RWPE2 (cell line): ENCODE results near the gene KSR1.

ENCODE experiments used
- ATAC-seq: fragments of 200-7000 bp; cut with Tn5 transposase; 3 replicates; pipeline ENCODE4 v1.9.1; 2021; ENCODE audit warnings: low read depth
- DNase-seq: peaks from one replicate; pipeline ENCODE4 v3.0.0-alpha.2; 2020; ENCODE audit warnings: low spot score
- H3K27ac ChIP-seq: fragments of 450-650 bp; 2 replicates; pipeline ENCODE4 v1.5.1; 2017; ENCODE audit warnings: mild to moderate bottlenecking; ENCODE audit not compliant: poor library complexity, severe bottlenecking
- H3K27me3 ChIP-seq: fragments of 250-450 bp; sonication (Bioruptor Pico); 2 replicates; pipeline ENCODE4 v1.5.1; 2021; ENCODE audit warnings: mild to moderate bottlenecking, moderate library complexity; ENCODE audit not compliant: insufficient read depth, poor library complexity, severe bottlenecking
- H3K36me3 ChIP-seq: fragments of 250-450 bp; sonication (Bioruptor Pico); 2 replicates; pipeline ENCODE4 v1.5.1; 2020; ENCODE audit warnings: low read depth, mild to moderate bottlenecking, moderate library complexity
- H3K4me1 ChIP-seq: fragments of 250-450 bp; sonication (Bioruptor Pico); 2 replicates; pipeline ENCODE4 v1.5.1; 2021; ENCODE audit warnings: mild to moderate bottlenecking, moderate library complexity; ENCODE audit not compliant: insufficient read depth, poor library complexity, severe bottlenecking
- H3K4me3 ChIP-seq: fragments of 250-450 bp; sonication (Bioruptor Pico); 2 replicates; pipeline ENCODE4 v1.5.1; 2021; ENCODE audit warnings: mild to moderate bottlenecking, moderate library complexity; ENCODE audit not compliant: severe bottlenecking
- H3K9me3 ChIP-seq: fragments of 250-450 bp; sonication (Bioruptor Pico); 2 replicates; pipeline ENCODE4 v1.5.1; 2021; ENCODE audit warnings: mild to moderate bottlenecking, moderate library complexity; ENCODE audit not compliant: severe bottlenecking
- CTCF ChIP-seq: fragments of 450-650 bp; IDR thresholded peaks from one replicate; pipeline ENCODE4 v1.5.1; 2017; ENCODE audit warnings: mild to moderate bottlenecking, moderate library complexity; ENCODE audit not compliant: poor library complexity, severe bottlenecking

The KSR1 gene

DNA sequence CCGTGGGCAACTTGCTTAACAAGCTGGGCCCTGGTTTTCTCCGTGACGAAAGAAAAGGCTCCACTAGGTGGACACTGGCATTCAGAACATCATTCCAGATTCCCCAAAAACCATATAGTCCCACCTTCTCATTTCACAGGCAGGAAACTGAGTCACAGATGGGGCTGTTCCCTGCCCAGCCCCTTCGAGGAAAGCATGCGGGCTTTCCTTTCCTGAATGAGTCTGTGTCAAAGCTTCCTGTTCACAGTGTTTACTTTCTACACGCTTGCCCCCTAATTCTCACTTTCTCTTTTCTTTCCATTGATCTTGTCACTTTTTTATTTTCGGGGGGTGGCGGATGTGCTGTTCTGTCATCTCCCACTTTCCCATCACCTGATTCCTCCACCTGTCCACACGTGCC, 164.5 kb downstream of the KSR1 start:
- no peak for DNase-seq
- Histone ChIP-seq H3K4me1 (no peaks in the 10 kb centered on the region), H3K36me3 (no peaks in the 10 kb centered on the region), H3K9me3 (no peaks in the 10 kb centered on the region), H3K27ac (no peak overlapping the region), H3K27me3 (no peaks in the 10 kb centered on the region), H3K4me3 (no peak overlapping the region)
- ATAC-seq, result no peak
- no peak for TF ChIP-seq CTCF

GRCh38 chr17:27621536-27621935, 165.3 kb downstream of the KSR1 start:
- no peak for ATAC-seq
- no peak for TF ChIP-seq CTCF
- H3K27ac ChIP-seq, result no peak overlapping the region
- no peaks in the 10 kb centered on the region for H3K4me1 ChIP-seq
- no peaks in the 10 kb centered on the region for H3K36me3 ChIP-seq
- no peaks in the 10 kb centered on the region for H3K9me3 ChIP-seq
- DNase-seq, result no peak
- H3K4me3 ChIP-seq, result no peak overlapping the region
- no peaks in the 10 kb centered on the region for H3K27me3 ChIP-seq

DNA sequence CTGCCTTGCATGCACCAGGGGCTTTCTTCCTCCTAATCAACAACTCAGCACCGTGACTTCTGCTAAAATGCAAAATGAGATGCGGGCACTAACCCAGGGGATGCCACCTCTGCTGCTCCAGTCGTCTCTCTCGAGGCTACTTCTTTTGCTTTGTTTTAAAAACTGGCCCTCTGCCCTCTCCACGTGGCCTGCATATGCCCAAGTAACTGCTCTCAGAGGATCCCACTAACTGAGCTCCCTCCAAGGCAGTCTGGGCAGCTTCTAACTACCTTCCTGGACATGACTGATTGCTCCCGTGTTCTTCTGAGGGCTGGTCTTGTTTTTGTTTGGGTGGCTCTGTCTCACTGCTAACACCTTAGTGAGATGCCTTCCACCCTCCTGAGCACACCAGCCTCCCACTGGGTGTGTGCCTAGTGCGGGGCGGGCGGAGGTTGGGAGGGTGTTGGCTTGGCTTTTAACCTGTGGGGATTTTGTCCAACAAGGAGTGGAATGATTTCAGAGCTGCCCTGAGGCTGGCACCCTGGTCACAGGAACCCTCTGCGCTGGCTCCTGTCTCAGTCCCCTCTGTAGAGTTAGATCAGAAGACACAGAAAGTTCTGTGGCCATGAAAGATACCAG, 165.8 kb downstream of the KSR1 start:
- Histone ChIP-seq H3K9me3 (no peaks in the 10 kb centered on the region), H3K36me3 (no peaks in the 10 kb centered on the region), H3K4me1 (no peaks in the 10 kb centered on the region), H3K27me3 (no peaks in the 10 kb centered on the region), H3K27ac (no peak overlapping the region), H3K4me3 (no peak overlapping the region)
- DNase-seq (no peak), ATAC-seq (no peak)
- no peak for TF ChIP-seq CTCF

- Histone ChIP-seq H3K4me3 (no peak overlapping the region), H3K27me3 (no peaks in the 10 kb centered on the region), H3K36me3 (no peaks in the 10 kb centered on the region), H3K9me3 (no peaks in the 10 kb centered on the region), H3K27ac (no peak overlapping the region), H3K4me1 (no peaks in the 10 kb centered on the region)
- DNase-seq (no peak), ATAC-seq (no peak)
- TF ChIP-seq CTCF, result no peak
Measured at GRCh38 chr17:27622986-27623385, 166.7 kb downstream of the KSR1 start.

- Histone ChIP-seq H3K27ac (no peak overlapping the region), H3K4me3 (no peak overlapping the region), H3K27me3 (no peaks in the 10 kb centered on the region), H3K36me3 (no peaks in the 10 kb centered on the region), H3K4me1 (no peaks in the 10 kb centered on the region), H3K9me3 (no peaks in the 10 kb centered on the region)
- ATAC-seq (no peak), DNase-seq (no peak)
- TF ChIP-seq CTCF, result no peak
Measured at GRCh38 chr17:27623614-27624013, 167.4 kb downstream of the KSR1 start.
